Prostate gland (tissue), 2 donors: ENCODE measurements around the gene LRFN3. TPM values are rescaled to one million over a fixed set of nuclear protein-coding genes. Genes with fewer than 3 reads are reported as not detected.
A peak's percentile ranks its signal among the peaks of the same experiment; 100 is the strongest.

ENCODE experiments used
- DNase-seq: peaks from one replicate; pipeline ENCODE4 v3.0.0-alpha.2; 2019; ENCODE audit warnings: low spot score
- H3K27ac ChIP-seq, 2 donors: fragments of 200-600 bp; sonication (generic); 2 replicates each; pipeline ENCODE4 v1.5.1; 2017 to 2019
- H3K27me3 ChIP-seq: fragments of 200-600 bp; sonication (generic); replicated peaks from 2 replicates; pipeline ENCODE4 v1.5.1; 2019; ENCODE audit not compliant: insufficient read depth
- H3K36me3 ChIP-seq, 2 donors: fragments of 200-600 bp; sonication (generic); 1 replicate in 1 of 2; 2 replicates in 1 of 2; pipeline versions ENCODE4 v1.5.1 to v1.8.1; 2017 to 2019
- H3K4me1 ChIP-seq: fragments of 200-600 bp; sonication (generic); replicated peaks from 2 replicates; pipeline ENCODE4 v1.5.1; 2019
- H3K4me3 ChIP-seq, 2 donors: fragments of 200-600 bp; sonication (generic); 2 replicates each; pipeline ENCODE4 v1.5.1; 2017 to 2019
- H3K9me3 ChIP-seq: fragments of 200-600 bp; sonication (generic); 2 replicates; pipeline ENCODE4 v1.5.1; 2017
- POLR2A ChIP-seq: fragments of 450-650 bp; IDR thresholded peaks from one replicate; pipeline ENCODE4 v1.6.1; 2016; ENCODE audit warnings: antibody characterized with exemption, mild to moderate bottlenecking
- POLR2AphosphoS5 ChIP-seq: sonication (generic); formaldehyde crosslinking; IDR thresholded peaks from one replicate; pipeline ENCODE4 v1.6.1; 2017; ENCODE audit warnings: antibody characterized with exemption
- WGBS: methylation state at CpG from one replicate; pipeline ENCODE4 v1.1.5; 2018; 5-methylcytosine and 5-hydroxymethylcytosine counted together
- intact Hi-C: fragments of 100-400 bp; cut with DNase I; formaldehyde crosslinking; loops from one replicate; pipeline ENCODE4 v1.14.2; 2022
- small RNA-seq, 2 donors: library from RNA; depleted of rRNA; stranded (forward); fragments of <200 nt; gene quantifications; one replicate each; pipeline ENCODE3, GENCODE V24; 2016
- total RNA-seq, 2 donors: library from RNA; depleted of rRNA; stranded (reverse); fragments of >200 nt; gene quantifications; one replicate each; pipeline ENCODE4 v1.1.0, GENCODE V29; 2016
- TF ChIP-seq, protein P1 (sequence below), 4 experiments: fragments of 200-600 bp in 2 of 4; fragments of 450-650 bp in 2 of 4; sonication (generic) in 2 of 4; IDR thresholded peaks; 1 replicate in 3 of 4; 2 replicates in 1 of 4; pipeline ENCODE4 v1.5.1; 2016 to 2019; ENCODE audit warnings: antibody characterized with exemption in 4 of 4, mild to moderate bottlenecking in 2 of 4, moderate library complexity in 2 of 4

LRFN3 gene
- total RNA-seq, 2 donors from 2014 or later: 21.7 to 32.3 TPM

DNA sequence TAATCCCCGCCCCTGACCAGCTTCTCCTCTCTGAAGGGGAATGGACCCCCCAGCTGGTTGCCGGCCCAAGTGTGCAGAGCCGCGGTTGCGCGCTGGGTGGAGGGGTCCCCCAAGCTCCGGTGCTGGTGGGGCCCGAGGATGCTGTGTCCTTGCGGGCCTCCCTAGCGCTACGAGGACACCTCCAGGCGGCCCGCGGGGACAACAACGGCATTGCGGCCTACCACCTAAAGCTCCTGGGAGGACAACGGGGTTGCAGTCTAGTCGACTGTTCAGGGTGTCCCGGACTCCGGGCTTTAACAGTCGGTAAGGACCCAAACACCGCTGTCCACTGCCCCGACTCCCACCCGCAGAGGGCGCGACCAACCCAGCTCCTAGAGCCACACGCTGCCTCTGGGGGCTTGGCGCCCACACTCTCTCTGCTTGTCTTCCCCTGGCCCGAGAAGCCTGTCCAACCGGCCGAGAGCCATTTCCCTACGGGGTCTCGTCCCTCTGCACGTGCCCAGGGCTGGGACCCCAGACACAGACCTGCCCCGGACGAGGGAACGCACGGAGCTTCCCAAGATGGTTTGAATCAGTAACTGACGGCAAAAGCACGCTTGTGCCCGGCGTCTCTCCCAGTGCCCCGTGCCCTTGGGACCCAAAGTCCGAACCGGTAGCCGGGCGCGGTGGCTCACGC lies 57.9 kb downstream of the LRFN3 start:
- H3K4me1 ChIP-seq: peaks cover 9% of the 10 kb centered on the region
- WGBS: 41% methylated on average over 48 of the region's 49 CpGs
- no peaks in the 10 kb centered on the region for H3K9me3 ChIP-seq
- TF ChIP-seq, protein P1, sequence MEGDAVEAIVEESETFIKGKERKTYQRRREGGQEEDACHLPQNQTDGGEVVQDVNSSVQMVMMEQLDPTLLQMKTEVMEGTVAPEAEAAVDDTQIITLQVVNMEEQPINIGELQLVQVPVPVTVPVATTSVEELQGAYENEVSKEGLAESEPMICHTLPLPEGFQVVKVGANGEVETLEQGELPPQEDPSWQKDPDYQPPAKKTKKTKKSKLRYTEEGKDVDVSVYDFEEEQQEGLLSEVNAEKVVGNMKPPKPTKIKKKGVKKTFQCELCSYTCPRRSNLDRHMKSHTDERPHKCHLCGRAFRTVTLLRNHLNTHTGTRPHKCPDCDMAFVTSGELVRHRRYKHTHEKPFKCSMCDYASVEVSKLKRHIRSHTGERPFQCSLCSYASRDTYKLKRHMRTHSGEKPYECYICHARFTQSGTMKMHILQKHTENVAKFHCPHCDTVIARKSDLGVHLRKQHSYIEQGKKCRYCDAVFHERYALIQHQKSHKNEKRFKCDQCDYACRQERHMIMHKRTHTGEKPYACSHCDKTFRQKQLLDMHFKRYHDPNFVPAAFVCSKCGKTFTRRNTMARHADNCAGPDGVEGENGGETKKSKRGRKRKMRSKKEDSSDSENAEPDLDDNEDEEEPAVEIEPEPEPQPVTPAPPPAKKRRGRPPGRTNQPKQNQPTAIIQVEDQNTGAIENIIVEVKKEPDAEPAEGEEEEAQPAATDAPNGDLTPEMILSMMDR (IDR thresholded peaks at IDR 0.05): no peak
- TF ChIP-seq POLR2A: no peak
- no peak for TF ChIP-seq POLR2AphosphoS5
- intact Hi-C loops: no loop called here
- no peak for DNase-seq
- no peak overlapping the region for H3K27ac ChIP-seq
- H3K27me3 ChIP-seq: no peaks in the 10 kb centered on the region
- H3K4me3 ChIP-seq: peak overlapping the region; percentile 63 to 69
- H3K36me3 ChIP-seq: no peaks in the 10 kb centered on the region

Small RNA genes within 50 kb of the gene (small RNA-seq; reads per million reads assigned to genes)
- 0 reads per million in 2 donors for gene AF038458.1

Other genes with a start within 250 kb of the LRFN3 start
- gene ZBTB32, start 231.8 kb upstream of the LRFN3 start, total RNA-seq: 1 to 10 TPM in 1 of 2 donors, not detected in 1; 3.1 TPM
- 10 to 100 TPM; 32.3 to 89.5 TPM for gene KMT2B, start 218.4 kb upstream of the LRFN3 start, total RNA-seq
- 10 to 100 TPM in 1 of 2 donors, 1 to 10 TPM in 1; 9.4 to 16.1 TPM for gene IGFLR1, start 193.9 kb upstream of the LRFN3 start, total RNA-seq
- gene U2AF1L4, start 191.0 kb upstream of the LRFN3 start, total RNA-seq: 10 to 100 TPM; 14.6 to 45.0 TPM
- 10 to 100 TPM; 39.9 to 65.2 TPM for gene PSENEN, start 190.7 kb upstream of the LRFN3 start, total RNA-seq
- gene LIN37, start 187.8 kb upstream of the LRFN3 start, total RNA-seq: 10 to 100 TPM in 1 of 2 donors, 1 to 10 TPM in 1; 4.2 to 13.0 TPM
- gene HSPB6, start 179.3 kb upstream of the LRFN3 start, total RNA-seq: 10 to 100 TPM; 32.2 to 78.5 TPM
- gene PROSER3, start 178.2 kb upstream of the LRFN3 start, total RNA-seq: 10 to 100 TPM; 13.6 to 19.2 TPM
- 10 to 100 TPM; 13.2 to 38.1 TPM for gene ARHGAP33, start 160.8 kb upstream of the LRFN3 start, total RNA-seq
- not detected for gene PRODH2, start 123.5 kb upstream of the LRFN3 start, total RNA-seq
- under 1 TPM in 1 of 2 donors, not detected in 1; 0.23 TPM for gene NPHS1, start 83.9 kb upstream of the LRFN3 start, total RNA-seq
- gene KIRREL2, start 79.5 kb upstream of the LRFN3 start, total RNA-seq: 1 to 10 TPM in 1 of 2 donors, not detected in 1; 1.2 TPM
- gene APLP1, start 67.8 kb upstream of the LRFN3 start, total RNA-seq: 10 to 100 TPM in 1 of 2 donors, 1 to 10 TPM in 1; 3.6 to 38.0 TPM
- 10 to 100 TPM in 1 of 2 donors, 1 to 10 TPM in 1; 5.6 to 10.8 TPM for gene NFKBID, start 35.8 kb upstream of the LRFN3 start, total RNA-seq
- 1 to 10 TPM in 1 of 2 donors, not detected in 1; 4.9 TPM for gene HCST, start 33.8 kb upstream of the LRFN3 start, total RNA-seq
- gene TYROBP, start 28.1 kb upstream of the LRFN3 start, total RNA-seq: 10 to 100 TPM; 30.6 to 60.7 TPM
- 10 to 100 TPM; 32.4 to 75.1 TPM for gene SDHAF1, start 58.8 kb downstream of the LRFN3 start, total RNA-seq
- gene SYNE4, start 72.4 kb downstream of the LRFN3 start, total RNA-seq: 10 to 100 TPM; 14.2 to 41.1 TPM
- gene ALKBH6, start 77.8 kb downstream of the LRFN3 start, total RNA-seq: 10 to 100 TPM; 42.0 to 49.0 TPM
- gene CLIP3, start 96.5 kb downstream of the LRFN3 start, total RNA-seq: 10 to 100 TPM in 1 of 2 donors, 1 to 10 TPM in 1; 7.4 to 31.2 TPM
- 10 to 100 TPM; 12.0 to 21.9 TPM for gene THAP8, start 117.9 kb downstream of the LRFN3 start, total RNA-seq
- 10 to 100 TPM in 1 of 2 donors, under 1 TPM in 1; 0.64 to 28.6 TPM for gene WDR62, start 118.5 kb downstream of the LRFN3 start, total RNA-seq
- gene OVOL3, start 174.8 kb downstream of the LRFN3 start, total RNA-seq: not detected
- gene POLR2I, start 178.5 kb downstream of the LRFN3 start, total RNA-seq: 10 to 100 TPM; 45.6 to 56.7 TPM
- 100 to 1,000 TPM; 119 to 212 TPM for gene TBCB, start 179.1 kb downstream of the LRFN3 start, total RNA-seq
- 100 to 1,000 TPM; 168 to 196 TPM for gene CAPNS1, start 203.7 kb downstream of the LRFN3 start, total RNA-seq
- gene COX7A1, start 216.1 kb downstream of the LRFN3 start, total RNA-seq: 10 to 100 TPM in 1 of 2 donors, 1 to 10 TPM in 1; 6.5 to 28.8 TPM